Measurements from ENCODE around the gene ACOXL.
"Not testable (repeated sequence)": the region's sequence is repeated elsewhere in the genome, so short reads cannot be mapped to it uniquely, and the experiment has no call there.

Gene ACOXL

GRCh38 chr2:111061191-111061590, 328.8 kb downstream of the ACOXL start:
- DNase-seq (ENCODE audit: low spot score) = no peak

DNA sequence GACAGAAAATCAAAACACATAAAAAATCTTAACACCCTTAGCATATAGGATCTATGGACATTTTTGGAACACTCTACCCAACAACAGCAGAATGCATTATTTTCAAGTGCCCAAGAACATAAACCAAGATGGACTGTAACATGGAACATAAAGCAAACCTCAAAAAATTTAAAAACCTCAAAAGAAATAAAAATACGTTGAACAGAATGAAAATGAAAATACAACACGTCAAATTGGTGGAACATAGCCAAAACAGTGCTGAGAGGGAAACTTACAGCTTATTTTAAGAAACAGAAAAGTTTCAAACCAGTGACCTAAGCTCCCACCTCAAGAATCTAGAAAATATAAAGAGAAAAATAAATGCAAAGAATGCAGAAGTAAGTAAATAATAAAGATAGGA, 330.0 kb downstream of the ACOXL start:
- DNase-seq (ENCODE audit: low spot score) = no peak

GRCh38 chr2:111066062-111066593, 333.8 kb downstream of the ACOXL start:
- DNase-seq (ENCODE audit: low spot score) = no peak

GRCh38 chr2:111068435-111069058, 336.2 kb downstream of the ACOXL start:
- no peak for DNase-seq (ENCODE audit: low spot score)

- DNase-seq (ENCODE audit: low spot score) = no peak
Measured at GRCh38 chr2:111069722-111070121, 337.3 kb downstream of the ACOXL start.

- no peak for DNase-seq (ENCODE audit: low spot score)
Measured at GRCh38 chr2:111071600-111072171, 339.3 kb downstream of the ACOXL start.

GRCh38 chr2:111072220-111072871, 340.0 kb downstream of the ACOXL start:
- no peak for DNase-seq (ENCODE audit: low spot score)

- DNase-seq (ENCODE audit: low spot score) = not testable (repeated sequence)
Measured at GRCh38 chr2:111082659-111083058, 350.3 kb downstream of the ACOXL start.

GRCh38 chr2:111091811-111092211, 359.4 kb downstream of the ACOXL start:
- no peak for DNase-seq (ENCODE audit: low spot score)

- no peak for DNase-seq (ENCODE audit: low spot score)
Measured at GRCh38 chr2:111094691-111095090, 362.3 kb downstream of the ACOXL start.

DNA sequence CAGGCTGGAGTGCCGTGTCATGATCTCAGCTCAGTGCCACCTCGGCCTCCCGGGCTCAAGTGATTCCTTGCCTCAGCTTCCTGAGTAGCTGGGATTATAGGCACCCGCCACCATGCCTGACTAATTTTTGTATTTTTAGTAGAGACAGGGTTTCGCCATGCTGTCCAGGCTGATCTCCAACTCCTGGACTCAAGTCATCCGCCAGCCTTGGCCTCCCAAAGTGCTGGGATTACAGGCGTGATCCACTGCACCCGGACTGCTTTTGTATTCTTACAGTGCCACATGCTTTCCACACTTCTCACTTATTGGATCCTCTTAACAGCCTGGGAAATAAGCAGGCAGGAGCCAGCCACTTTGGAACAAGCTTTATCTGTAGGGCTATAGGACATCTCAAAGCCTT, 363.1 kb downstream of the ACOXL start:
- DNase-seq (ENCODE audit: low spot score) = no peak

DNA sequence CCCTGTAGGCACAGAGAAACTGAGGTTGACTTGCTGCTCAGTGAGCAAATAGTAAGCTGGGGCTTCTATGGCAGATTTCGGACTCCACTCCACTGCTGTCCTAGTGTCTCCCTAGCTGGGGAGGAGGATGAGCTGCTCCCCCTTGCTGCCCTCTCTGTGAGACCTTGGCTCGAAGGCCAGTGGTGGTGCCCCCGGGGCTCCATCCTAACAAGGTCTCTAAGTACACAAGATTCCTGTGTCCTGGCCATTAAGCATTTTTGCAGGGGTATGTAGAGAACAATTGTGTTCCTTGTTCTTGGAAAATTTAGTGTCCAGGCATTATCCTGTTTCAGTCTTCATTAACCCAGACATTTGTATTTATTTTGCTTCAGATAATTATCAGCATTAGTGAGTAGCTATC, 367.0 kb downstream of the ACOXL start:
- no peak for DNase-seq (ENCODE audit: low spot score)

- no peak for DNase-seq (ENCODE audit: low spot score)
Measured at GRCh38 chr2:111100087-111100764, 367.9 kb downstream of the ACOXL start.

DNA sequence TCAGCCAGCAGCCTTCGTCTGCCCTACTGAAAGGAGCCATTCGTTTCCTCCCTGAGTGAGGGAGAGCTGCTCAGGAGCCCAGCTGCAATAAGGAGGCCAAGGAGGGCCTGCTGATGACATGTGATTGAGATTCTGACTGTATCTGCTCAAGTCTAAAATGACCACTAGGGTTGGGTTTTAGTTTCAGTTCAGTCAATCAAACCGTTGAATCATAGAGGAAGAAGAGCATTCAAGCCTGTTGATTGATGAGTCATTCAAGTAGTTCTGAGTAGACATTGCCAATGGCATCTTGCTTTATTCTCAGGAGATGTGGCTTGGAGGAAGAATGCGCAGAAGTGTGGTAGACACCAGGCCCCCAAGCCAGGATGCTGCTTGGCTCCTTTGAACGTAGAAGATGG, 368.4 kb downstream of the ACOXL start:
- DNase-seq (ENCODE audit: low spot score) = peak; percentile 40

DNA sequence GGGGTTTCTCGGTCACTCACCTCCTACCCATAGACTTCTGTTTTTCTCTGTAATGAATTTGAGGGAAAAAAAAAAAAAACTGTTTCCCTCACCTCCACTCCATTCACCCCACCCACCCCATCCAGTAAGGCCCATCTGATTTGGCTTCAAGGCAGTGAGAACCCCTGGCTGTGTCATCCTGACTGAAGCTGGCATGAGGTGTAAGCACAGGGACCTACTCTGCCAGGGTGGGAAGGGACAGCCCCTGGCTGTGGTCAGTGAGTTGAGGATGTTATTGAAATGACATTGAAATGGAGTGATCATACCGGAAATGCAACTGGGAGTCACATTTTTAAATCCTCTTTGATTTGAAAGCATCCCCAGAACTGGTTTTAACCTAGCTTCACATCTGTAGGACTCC, 369.2 kb downstream of the ACOXL start:
- DNase-seq (ENCODE audit: low spot score) = no peak

DNA sequence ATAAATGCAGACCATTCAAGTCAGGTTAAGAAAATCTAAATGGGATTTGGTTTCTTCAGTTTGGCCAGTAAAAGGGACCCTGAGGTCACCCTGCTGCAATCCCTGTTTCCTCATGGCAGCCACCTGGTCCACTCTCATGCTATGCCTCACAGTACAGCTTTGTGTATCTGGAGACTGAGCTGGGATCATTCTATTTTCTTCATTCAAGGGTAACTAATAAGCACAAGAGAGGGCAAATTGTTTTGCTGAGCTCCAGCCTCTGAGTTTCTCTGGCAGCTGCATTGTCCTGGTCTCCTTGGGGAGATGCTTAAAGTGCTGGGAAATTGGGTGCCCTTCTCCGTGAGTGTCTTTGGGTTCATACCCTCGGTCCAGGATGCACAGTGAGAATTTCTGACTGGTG, 369.8 kb downstream of the ACOXL start:
- no peak for DNase-seq (ENCODE audit: low spot score)

DNA sequence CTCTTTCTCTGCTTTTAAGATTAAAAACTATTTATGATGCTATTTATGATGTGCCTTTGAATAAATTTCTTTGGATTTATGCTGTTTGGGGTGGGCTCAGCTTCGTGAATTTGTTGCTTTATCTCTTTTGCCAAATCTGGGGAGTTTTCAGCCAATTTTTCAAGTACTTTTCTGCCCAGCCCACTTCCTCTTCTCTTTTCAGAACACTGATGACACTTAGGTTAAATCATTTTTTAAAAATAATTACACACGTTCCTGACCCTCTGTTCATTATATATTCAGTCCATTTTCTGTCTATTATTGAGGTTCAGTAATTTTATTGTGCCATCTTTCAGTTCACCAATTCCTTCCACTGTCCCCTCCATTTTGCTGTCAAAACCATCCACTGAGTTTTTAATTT, 373.6 kb downstream of the ACOXL start:
- no peak for DNase-seq (ENCODE audit: low spot score)

DNA sequence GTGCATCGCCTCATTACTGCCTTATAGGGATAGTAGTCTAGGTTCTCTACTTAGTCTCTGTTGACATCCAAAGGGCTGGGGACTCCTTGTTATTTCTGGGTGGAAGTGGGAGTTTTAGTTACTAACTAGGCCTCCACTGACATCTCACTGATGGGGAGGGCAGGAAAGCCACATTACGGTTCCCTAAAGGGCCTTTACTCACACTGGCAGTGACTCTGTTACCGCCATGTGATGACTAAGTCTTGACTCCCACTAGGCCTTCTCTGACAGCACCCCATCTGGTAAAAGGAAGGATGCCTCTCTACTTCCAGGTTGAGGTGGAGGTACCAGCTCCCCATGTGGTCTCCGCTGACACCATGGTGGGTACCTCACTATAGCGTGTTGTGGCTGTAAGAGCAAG, 374.3 kb downstream of the ACOXL start:
- no peak for DNase-seq (ENCODE audit: low spot score)

DNA sequence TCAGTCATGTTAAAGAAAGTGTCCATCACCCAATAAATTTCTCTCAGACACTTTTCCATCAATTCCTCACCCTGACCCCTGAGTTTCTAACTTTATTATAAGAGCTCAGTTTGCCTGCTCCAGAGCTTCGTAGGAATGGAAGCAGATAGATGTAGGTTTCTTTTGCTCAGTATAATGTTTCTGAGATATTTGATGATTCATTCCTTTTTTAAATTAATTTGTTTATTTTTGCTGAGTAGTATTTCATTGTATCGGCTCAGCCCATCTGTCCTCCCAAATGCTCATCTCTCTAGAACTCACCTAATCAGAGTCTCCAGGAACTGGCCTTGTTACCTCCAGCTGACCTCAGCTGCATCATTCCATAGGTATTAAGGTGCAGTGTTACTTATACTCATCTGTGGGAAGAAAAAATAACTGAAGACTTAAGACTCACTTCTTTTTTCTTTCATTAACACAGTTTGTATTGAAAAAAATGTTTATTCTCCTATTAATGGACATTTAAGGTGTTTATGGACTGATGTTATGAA, 376.4 kb downstream of the ACOXL start:
- DNase-seq (ENCODE audit: low spot score) = no peak

GRCh38 chr2:111111101-111111755, 378.9 kb downstream of the ACOXL start:
- no peak for DNase-seq (ENCODE audit: low spot score)

DNA sequence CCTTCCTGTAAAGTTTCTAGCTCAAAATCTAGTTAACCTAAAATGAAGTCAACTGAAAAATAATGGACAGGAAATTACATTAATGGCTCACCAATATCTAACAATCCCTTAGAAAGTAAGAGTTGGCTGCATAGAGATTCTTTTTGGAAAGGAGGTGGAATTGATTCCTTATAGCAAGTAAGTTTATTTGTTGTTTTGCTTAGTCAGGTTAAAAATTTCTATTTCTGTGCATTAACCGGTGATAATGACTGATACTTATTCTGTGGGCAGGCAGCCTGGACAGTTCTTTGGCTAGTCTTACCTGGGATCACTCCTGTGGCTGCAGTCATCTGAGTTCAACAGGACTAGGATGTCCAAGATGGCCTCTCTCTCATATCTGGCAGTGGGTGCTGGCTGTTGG, 381.5 kb downstream of the ACOXL start:
- no peak for DNase-seq (ENCODE audit: low spot score)
